GM19324 (cell line): ENCODE data around the gene PDZRN4.

Experiments
- ATAC-seq: cut with Tn5 transposase; IDR thresholded peaks from one replicate; pipeline ENCODE4 v1.9.1; 2021; ENCODE audit warnings: mild to moderate bottlenecking, moderate library complexity; ENCODE audit not compliant: unreplicated experiment, low FRiP score

Gene PDZRN4

DNA sequence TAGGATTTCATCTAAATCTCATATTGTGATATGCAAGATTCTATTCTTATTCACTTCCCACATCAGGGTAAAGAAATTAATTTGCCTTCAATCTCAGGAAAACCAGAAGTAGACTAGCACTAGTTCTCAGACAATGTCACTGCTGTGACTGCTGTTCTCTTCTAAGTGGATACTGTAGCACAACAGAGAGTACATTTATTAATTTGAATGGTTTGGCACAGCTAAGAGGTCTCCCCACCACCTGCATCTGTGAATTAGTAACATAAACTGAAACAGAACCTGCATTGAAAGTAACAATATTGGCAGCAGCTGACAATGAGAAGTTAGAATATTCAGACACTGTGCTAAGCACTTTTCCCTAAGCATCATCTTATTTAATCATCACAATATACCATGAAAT is 253.1 kb downstream of the PDZRN4 start:
- ATAC-seq: no peak

DNA sequence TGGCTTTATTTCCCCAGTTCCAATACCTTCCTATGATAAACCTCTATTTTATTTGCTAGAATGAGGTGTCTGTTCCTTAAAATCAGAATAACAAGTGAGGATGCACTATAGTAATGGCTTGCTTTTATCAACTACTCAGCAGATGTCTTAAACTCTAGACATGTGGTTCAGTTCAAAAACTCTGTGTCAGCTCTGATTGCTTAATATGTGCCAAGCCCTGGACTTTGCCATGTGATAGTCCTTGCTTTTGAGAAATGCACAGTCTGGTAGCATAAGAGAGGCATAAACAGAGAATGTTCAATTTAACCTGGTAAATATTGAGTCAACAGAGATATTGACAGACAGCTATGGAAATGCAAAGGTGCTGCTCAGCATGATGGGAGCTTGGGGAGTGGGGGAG is 254.8 kb downstream of the PDZRN4 start:
- no peak for ATAC-seq

DNA sequence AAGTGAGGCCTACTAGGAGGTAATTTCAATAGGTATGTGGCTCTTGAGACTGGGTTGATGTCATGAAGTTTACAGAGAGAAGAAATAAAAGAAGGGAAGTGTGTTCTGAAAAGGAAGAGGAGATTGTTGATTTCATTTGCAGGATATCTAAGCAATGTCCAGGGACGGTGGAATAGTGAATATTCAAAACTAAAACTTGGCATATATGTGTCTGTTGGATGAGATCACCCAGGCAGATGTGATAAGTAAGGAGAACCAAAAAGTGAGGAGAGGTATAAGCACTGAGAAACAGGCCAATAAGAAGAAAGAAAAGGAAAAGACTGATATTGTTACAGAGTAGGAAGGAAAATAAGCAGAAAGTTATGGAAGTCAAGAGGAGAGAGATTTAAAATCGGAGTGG is 255.6 kb downstream of the PDZRN4 start:
- no peak for ATAC-seq

DNA sequence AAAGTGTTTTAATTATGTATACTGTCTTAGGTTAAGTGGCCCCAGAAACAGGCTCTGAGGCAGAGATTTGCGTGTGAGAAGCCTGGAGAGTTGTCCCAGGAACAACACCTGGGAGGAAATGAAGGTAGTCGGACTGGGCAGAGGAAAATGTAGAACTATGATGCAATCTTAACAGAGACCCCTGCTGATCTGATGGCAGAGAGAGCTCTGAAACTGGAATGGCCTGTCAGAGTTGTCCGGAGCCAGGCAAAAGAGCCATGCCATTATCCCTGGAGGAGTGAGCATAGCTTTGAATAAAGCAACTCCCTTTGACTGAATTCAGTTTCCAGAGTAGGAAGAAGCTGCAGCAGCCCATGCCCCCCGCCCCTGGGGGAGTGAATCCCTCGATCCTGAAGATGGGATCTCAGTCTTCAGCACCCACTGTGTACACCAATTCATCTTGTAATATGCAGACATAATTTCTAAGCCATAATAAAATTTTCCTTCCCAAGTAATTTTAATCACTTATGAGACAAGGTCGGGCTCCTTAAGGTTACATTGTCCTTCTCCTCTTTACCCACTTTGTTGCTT is 264.8 kb downstream of the PDZRN4 start:
- no peak for ATAC-seq

DNA sequence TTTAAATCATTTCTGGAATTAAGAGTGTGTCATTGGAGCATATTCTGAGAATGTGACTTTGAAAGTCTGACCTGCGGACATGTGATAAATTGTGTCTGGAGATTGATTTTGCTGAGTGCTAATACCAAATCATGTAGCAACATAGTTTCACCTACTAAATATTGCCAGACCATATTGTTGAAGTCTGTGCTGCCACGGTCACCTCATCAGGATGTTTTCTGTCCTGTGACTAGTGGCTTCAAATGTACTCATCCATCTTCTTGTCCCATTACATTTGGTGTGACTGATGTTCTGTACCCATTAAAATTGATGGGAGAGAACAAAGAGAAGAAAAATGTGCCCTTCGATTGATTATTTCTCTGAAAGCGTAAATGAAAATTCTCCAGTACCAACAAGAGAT is 265.3 kb downstream of the PDZRN4 start:
- no peak for ATAC-seq

DNA sequence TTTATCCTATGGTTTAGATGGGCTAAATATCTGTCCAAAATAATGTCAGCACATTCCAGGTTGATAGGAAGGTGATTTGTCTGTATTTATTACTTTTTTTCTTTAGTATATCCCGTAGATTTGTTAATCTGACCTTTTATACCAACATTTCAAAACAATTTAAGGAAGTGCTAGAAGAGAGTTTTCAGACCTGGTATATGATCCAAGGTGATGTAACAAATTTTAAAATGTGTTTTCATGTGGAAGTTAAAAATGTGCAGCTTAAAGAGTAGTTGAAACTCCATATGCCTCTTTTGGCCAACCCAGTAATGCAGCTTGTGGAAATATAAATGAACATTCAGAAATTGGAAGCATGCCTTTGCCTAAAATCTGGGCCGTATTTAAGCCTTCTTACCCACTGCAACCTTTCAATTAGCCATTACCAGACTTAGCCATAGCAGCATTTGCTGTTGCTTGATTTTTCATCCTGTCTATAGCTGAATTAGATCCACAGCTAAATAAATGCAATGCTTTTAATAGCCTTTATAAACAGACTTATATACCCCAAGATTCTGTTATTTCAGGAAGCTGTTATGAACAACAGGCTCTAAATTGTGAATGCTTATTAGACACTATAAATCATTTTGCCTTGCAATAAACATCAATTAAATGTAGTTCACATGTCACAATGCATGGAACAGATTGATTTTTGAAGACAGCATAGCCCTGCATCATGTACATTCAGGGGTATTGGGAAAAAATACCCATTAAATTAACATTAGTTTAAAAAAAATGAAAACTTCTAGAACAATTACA is 271.2 kb downstream of the PDZRN4 start:
- ATAC-seq: no peak

DNA sequence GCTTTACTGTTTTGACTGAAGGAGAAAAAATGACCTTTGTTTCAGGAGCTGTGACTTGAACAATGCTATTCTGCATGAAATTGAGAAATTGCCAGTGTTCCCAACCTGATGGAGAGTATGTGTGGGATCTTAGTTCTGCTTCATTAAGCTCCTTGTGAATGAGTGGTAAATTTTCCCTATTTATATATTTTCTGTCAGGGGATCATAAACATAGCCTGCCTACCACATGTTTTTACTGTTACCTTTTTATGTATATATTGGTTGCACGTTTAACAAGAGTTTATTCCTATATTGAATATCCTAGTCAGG is 271.7 kb downstream of the PDZRN4 start:
- ATAC-seq: no peak

DNA sequence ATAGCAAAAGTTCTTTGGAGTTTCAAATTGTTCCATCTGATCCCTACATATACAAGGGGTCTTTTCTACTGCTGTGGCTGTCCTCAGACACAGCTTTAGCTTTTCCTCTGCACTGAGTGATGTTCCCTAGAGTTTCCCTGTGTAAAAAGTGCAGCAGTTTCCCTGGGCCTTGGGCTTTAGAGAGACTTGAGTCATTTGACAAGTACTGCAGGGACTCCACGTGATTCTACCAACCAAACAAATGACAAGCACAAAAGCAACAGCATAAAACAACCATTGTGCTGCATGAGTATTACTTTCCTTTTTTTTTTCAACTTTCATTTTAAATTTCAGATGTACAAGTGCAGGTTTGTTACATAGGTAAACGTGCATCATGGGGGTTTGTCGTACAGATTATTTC is 272.8 kb downstream of the PDZRN4 start:
- ATAC-seq: no peak

DNA sequence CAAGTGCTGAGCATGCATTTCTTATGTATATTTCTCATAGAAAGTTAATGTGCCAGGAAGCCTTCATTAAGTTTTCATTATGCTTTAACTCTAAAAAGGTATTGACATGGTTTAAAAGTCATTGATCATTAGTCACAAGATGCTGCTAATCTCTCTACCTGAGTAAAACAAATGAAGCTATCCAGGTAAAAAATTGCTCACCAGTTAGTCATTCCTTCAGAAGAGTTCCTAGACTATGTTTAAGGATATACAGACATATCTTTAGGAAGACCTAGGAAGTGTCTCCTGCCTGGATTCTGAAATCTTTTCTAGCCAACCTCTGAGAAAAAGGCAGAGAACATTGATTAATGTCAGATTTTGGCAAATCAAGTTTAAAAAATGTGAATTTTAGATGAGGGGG is 274.2 kb downstream of the PDZRN4 start:
- ATAC-seq: no peak

DNA sequence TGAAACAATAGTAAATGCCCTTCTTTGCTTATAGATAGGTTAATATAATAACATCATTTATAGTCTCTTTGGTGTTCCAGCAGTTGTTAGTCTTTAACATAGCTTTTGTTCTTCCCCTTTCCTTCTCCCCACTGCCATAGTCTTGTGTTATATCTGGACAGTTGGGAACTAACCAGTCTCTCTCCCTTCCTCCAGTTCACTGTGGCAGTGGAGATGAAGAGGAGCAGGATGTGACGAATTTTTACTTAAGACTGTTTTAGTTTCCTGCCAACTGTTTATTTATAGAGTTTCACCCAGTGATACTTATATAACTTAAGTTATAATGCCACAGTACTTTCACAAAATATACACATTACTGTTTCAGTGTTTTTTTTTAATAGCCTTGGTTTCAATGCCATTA is 277.4 kb downstream of the PDZRN4 start:
- ATAC-seq: no peak

DNA sequence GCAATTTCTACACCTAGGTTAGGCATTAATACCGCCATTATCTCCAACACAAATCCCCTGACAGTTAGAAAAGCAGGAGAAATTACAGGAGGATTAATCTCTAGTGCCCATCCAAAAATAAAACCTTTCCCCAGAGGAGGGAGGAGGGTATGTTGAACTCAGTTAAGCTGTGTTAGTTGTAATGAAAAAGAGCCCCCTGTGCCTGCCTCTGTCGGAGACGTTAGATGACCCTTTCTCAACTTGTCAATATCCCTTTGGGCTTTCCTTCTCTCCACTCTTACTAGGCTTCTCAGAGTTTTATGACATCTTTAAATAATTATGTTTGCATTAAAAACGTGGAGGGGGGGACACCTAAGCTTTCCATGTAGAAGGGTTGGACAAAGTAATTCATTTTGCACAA is 278.2 kb downstream of the PDZRN4 start:
- ATAC-seq: no peak

DNA sequence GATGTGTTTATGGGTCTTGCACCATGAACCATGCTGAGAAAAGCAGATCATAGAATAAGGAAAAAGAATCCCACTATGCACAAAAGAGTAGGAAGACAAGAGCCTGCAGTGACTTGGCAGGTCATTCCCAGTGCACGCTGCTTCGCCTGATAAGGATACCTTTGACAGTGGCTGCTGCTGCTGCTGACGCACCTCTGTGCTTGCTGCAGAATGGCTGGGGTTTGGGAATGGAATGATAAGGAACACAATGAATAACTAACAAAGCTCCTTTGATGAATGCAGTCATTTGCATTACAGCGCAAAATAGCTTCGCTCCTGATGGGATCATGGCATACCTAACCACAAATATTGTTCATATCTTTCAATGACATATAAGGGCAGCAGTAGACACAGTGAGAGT is 278.7 kb downstream of the PDZRN4 start:
- no peak for ATAC-seq

DNA sequence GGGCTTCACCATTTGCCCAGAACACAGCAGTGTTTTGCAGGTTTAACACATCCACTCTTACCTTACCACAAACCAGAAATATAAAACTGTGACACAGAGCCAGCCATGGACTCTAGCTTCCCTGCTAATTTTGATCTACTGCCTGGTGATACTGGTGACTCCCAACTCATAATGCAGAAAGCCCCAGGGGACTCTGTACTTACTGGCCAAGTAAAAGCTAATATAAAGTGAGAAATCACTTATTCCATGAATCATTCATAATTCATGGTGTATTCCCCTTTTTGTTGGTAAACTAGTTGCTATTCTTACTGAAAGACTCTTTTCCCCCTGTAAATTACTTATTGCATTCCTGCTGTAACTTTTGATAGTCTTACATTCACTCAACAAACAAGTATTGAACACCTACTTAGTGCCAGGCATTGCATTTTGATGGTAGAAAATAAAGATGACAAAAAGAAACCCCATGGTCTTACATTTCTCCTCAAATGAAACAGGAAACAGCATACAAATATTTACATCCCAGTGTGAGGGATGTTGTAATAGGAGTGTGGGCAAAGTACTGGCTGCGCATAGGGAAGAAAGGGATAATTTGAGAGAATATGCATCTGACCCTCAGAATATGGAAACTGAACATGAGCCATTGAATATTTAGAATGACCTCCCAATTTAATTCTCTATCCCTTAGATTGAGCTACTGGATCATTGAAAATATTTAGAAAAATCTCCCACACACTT is 279.6 kb downstream of the PDZRN4 start:
- ATAC-seq: no peak

DNA sequence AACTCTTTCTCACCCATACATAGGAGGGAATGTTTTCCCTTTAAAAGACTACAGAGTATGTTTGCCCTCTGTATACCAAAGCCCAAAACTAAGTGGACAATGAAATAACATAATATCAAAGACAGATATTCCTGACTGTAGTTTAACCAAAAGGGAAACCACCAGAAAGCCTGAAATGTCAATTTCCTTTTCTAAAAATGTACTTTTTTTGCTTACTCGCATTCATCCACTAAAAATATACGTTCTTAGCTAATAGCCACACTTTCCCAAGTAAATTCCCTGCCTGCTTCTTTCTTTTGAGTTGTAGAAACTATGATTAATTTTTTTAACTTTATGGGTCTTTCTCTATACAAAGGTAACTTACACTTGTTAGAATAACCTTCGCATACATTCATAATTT is 280.2 kb downstream of the PDZRN4 start:
- ATAC-seq: no peak

DNA sequence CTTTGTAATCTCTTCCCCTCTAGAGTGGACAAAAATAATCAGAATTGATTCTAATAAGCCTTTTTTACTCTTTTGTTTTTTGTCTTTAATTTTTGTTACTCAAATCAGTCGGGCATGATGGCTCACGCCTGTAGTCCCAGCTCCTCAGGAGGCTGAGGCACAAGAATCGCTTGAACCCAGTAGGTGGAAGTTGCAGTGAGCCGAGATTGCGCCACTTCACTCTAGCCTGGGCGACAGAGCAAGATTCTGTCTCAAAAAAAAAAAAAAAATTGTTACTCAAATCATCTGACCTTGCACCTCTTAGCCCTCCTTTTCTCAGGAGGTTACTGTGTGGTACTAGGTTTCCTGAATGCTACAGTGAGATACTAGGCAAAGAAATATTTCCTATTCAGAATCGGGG is 280.6 kb downstream of the PDZRN4 start:
- no peak for ATAC-seq

DNA sequence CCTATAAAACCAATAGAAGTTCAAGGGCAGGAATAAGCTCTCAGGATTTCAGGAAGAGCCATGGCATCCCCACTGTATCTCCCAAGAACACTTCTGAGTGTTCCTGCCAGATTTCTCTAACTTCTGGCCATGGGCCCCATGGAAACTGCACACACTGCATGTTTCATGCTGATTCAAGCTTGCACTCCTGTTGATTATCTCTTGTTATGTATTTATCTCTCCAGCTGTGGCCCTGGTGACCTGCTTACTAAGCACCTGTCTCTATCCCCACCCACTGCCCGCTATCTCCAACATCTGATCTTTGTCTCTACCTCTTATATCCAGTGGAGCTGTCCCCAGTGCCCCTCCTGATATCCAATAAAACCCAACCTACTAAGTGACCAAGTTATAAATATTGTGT is 285.3 kb downstream of the PDZRN4 start:
- ATAC-seq: no peak

DNA sequence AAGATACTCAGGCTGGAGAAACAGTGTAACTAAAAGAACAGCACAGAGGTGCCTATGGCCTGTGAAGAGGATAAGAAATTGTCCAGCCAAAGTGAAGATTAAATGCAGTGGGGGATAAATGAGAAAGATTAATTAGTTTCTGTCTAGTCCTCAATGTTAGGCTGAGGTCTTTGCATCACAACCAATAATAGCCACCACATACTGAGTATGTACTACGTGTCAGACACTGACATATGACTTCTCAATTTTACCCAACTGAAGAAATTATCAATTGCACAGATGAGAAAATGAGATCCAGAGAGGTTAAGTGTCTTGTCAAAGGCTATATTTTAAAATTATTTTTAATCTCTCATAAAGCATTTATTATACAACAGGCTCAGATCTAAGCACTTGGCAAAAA is 285.9 kb downstream of the PDZRN4 start:
- no peak for ATAC-seq

DNA sequence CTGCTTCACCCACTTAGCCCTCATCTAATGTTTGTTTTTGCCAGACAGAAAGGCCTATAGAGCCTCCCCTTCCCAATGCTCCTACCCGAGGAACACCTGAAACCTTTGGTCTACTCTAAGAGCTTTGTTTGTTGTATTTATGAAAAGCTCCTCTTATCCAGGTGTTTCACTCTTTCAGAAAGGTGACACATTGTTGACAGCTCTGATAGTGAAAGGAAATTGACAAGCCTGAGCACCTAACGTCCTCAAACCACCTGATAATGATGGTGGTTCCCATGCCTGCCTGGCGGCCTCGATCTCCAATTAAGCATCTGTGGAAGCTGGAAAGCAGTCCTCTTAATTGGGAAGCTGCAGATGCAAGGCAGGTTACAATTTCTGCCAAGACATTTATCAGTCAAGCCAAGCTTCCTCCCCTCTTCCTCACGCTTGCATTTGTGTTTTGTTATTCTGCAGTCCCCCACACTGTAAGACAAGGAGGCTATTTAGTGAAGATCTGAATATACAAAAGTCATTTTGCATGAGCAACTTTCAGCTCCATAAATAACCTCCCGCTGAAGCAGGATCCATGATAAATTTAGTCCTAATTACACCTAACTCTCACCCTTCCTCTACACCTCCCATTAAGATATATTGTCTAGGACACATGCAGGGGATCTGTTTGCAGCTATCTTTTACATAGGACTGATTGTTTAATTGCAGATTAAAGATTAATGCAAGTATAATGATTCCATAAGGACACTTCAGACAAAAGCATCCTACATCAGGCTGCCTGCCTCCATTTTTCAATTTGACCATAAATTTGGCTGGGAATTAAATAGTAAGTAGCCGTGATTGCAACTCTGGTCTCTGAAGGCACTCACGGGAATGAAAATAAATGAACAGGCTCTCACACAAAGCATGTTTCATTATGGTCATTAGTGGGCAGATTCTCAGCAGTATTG is 288.6 kb downstream of the PDZRN4 start:
- ATAC-seq: no peak

DNA sequence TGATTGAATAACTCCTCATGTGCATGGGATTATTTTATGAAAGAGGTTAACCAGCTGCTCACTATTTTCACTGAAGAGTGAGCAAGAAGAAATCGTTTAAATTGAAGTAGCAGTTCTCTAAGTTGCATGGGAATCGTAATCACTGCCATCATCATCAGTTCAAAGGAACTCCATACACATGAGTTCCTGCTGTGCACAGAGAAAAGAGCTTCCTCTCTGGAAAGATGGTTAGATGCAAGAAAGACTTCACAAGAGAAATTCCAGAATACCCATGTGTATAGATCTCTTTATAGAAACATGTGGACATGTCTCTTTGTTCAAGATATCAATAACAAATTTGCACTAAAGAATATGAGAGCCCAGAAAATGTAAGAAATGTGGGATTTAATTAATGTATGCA is 291.3 kb downstream of the PDZRN4 start:
- ATAC-seq: no peak

DNA sequence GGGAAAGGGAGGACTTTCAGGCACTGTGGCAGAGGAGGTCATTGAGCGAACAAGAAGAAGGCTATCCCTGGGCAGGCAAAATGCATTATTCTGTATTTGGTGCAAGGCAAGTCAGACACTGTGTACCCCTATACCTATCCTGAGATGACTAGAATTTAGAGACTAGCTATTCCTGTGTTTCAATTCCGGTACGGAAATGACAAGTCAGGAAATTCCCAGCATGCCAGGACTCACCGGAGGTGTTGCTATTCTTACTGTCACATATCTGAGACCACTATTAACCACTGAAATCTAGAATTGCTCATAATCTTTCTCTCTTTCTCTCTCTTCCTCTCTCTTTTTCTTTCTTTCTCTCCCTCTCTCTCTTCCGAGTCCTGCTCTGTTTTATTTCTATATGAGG is 297.1 kb downstream of the PDZRN4 start:
- ATAC-seq: no peak

DNA sequence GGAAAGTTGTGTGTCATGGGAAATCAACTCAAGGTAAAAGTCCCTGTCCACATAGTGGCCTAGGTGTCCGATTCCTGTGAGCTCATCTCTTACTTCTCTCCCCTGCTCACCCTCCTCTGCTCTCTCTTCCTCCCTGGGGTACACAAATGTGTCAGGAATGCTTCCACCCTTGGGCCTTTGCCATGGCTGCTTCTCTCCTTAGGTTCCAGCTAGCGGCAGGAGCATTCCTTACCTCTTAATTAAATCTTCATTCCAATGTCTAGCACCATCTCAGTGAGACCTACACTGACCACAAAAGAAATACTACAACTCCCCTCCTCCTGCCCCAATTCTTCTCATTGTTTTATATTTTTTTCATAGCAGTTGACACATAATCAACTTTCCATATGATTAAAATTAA is 298.6 kb downstream of the PDZRN4 start:
- ATAC-seq: no peak
